Mesenchymal stem cell (in vitro differentiated cells and primary cell): ENCODE measurements around the gene LRFN4.

ENCODE experiments used
- DNase-seq: peaks from one replicate; pipeline ENCODE4 v3.0.0-alpha.2; 2013
- H2AFZ ChIP-seq: one replicate; pipeline ENCODE4 v1.6.1; 2013; ENCODE audit warnings: low read depth, mild to moderate bottlenecking, control low read depth, inconsistent platforms, low read length, moderate library complexity
- H2AK5ac ChIP-seq: 2 replicates; pipeline ENCODE4 v1.6.1; 2013; ENCODE audit warnings: low read length, moderate library complexity, mild to moderate bottlenecking, inconsistent platforms; ENCODE audit not compliant: severe bottlenecking
- H2BK120ac ChIP-seq: one replicate; pipeline ENCODE4 v1.6.1; 2013; ENCODE audit warnings: low read depth, mild to moderate bottlenecking, inconsistent platforms, low read length, moderate library complexity
- H2BK12ac ChIP-seq, 2 experiments: one replicate each; pipeline ENCODE4 v1.6.1; 2013; ENCODE audit warnings: inconsistent platforms in 2 of 2, low read length in 2 of 2, mild to moderate bottlenecking in 2 of 2, moderate library complexity in 2 of 2, control low read depth in 1 of 2
- H2BK15ac ChIP-seq: one replicate; pipeline ENCODE4 v1.6.1; 2013; ENCODE audit warnings: mild to moderate bottlenecking, low read depth, inconsistent platforms; ENCODE audit not compliant: poor library complexity, severe bottlenecking
- H2BK5ac ChIP-seq: 2 replicates; pipeline ENCODE4 v1.6.1; 2013; ENCODE audit warnings: low read depth, mild to moderate bottlenecking, low read length, control low read depth, inconsistent platforms; ENCODE audit not compliant: poor library complexity, severe bottlenecking
- H3K14ac ChIP-seq, 2 experiments: one replicate each; pipeline ENCODE4 v1.6.1; 2013; ENCODE audit warnings: inconsistent platforms in 2 of 2, low read length in 2 of 2, control low read depth in 1 of 2, mild to moderate bottlenecking in 1 of 2, moderate library complexity in 1 of 2
- H3K18ac ChIP-seq, 2 experiments: one replicate each; pipeline ENCODE4 v1.6.1; 2013; ENCODE audit warnings: inconsistent platforms in 2 of 2, low read length in 2 of 2, control low read depth in 1 of 2, low read depth in 1 of 2, mild to moderate bottlenecking in 1 of 2
- H3K23ac ChIP-seq, 2 experiments: one replicate each; pipeline ENCODE4 v1.6.1; 2013; ENCODE audit warnings: inconsistent platforms in 2 of 2, low read length in 2 of 2, mild to moderate bottlenecking in 2 of 2, moderate library complexity in 2 of 2, control low read depth in 1 of 2
- H3K27ac ChIP-seq: 2 replicates; pipeline ENCODE4 v1.5.1; 2013; ENCODE audit warnings: mild to moderate bottlenecking, moderate library complexity, low read length, control low read depth, inconsistent platforms; ENCODE audit not compliant: poor library complexity, severe bottlenecking
- H3K27me3 ChIP-seq, 2 experiments: 2 replicates each; pipeline versions ENCODE4 v1.6.1 to v1.7.0; 2013; ENCODE audit warnings: low read length in 2 of 2, mild to moderate bottlenecking in 2 of 2, moderate library complexity in 2 of 2, control low read depth in 1 of 2, inconsistent platforms in 1 of 2; ENCODE audit not compliant: control insufficient read depth in 1 of 2, insufficient read depth in 1 of 2
- H3K36me3 ChIP-seq, 2 experiments: 2 replicates each; pipeline versions ENCODE4 v1.6.1 to v1.7.0; 2013; ENCODE audit warnings: low read length in 2 of 2, control low read depth in 1 of 2, inconsistent platforms in 1 of 2, low read depth in 1 of 2, mild to moderate bottlenecking in 1 of 2; ENCODE audit not compliant: insufficient read depth in 2 of 2, control insufficient read depth in 1 of 2
- H3K4ac ChIP-seq, 2 experiments: one replicate each; pipeline ENCODE4 v1.6.1; 2013; ENCODE audit warnings: inconsistent platforms in 2 of 2, low read length in 2 of 2, mild to moderate bottlenecking in 2 of 2, moderate library complexity in 2 of 2, control low read depth in 1 of 2, low read depth in 1 of 2
- H3K4me1 ChIP-seq: 2 replicates; pipeline ENCODE4 v1.6.1; 2013; ENCODE audit warnings: low read depth, low read length, control low read depth; ENCODE audit not compliant: control insufficient read depth, insufficient read depth
- H3K4me2 ChIP-seq: 2 replicates; pipeline ENCODE4 v1.6.1; 2013; ENCODE audit warnings: low read length, mild to moderate bottlenecking, inconsistent platforms; ENCODE audit not compliant: poor library complexity, severe bottlenecking
- H3K4me3 ChIP-seq, 2 experiments: 2 replicates each; pipeline versions ENCODE4 v1.5.1 to v1.7.0; 2013; ENCODE audit warnings: low read length in 2 of 2, mild to moderate bottlenecking in 2 of 2, control low read depth in 1 of 2, low read depth in 1 of 2; ENCODE audit not compliant: insufficient read depth in 1 of 2
- H3K79me1 ChIP-seq: replicated peaks from 2 replicates; pipeline ENCODE4 v1.6.1; 2013; ENCODE audit warnings: mild to moderate bottlenecking, control low read depth, low read length, inconsistent platforms; ENCODE audit not compliant: poor library complexity, severe bottlenecking
- H3K9ac ChIP-seq: 2 replicates; pipeline ENCODE4 v1.7.0; 2013; ENCODE audit warnings: mild to moderate bottlenecking, low read length, moderate library complexity
- H3K9me3 ChIP-seq: 2 replicates; pipeline ENCODE4 v1.7.0; 2013; ENCODE audit warnings: mild to moderate bottlenecking, low read length; ENCODE audit not compliant: control insufficient read depth
- H4K8ac ChIP-seq: one replicate; pipeline ENCODE4 v1.6.1; 2013; ENCODE audit warnings: inconsistent platforms, mild to moderate bottlenecking, low read length, moderate library complexity
- H4K91ac ChIP-seq: one replicate; pipeline ENCODE4 v1.6.1; 2013; ENCODE audit warnings: mild to moderate bottlenecking, low read length, inconsistent platforms
- WGBS: methylation state at CpG from one replicate; pipeline ENCODE4 v1.1.7; 2013; ENCODE audit warnings: mixed read lengths; 5-methylcytosine and 5-hydroxymethylcytosine counted together

LRFN4 gene

DNA sequence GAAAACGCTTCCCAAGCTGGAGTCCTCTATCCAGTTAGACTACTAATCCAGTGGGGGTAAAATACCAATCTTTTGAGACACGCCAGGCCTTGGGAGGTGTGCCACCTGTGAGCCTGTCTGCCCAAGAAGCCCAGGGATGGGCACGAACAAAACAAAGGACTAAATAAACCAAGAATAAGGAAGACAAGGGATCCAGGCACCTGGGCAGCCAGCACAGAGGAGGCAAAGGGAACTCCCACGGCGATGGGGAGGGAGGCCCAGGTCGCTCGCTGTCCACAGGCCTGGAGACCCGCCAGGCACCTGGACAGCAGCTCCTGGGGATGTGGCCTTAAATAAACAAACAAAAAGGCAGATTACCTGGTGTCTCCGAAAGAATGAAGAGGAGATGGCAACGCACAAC is 31.4 kb downstream of the LRFN4 start:
- H3K27ac ChIP-seq: no peak overlapping the region
- no peak overlapping the region for H2BK120ac ChIP-seq
- H3K79me1 ChIP-seq: peaks cover 8% of the 10 kb centered on the region
- H3K18ac ChIP-seq: no peak overlapping the region
- H3K27me3 ChIP-seq: no peaks in the 10 kb centered on the region
- no peak overlapping the region for H2BK12ac ChIP-seq
- no peak overlapping the region for H4K91ac ChIP-seq
- H3K4me2 ChIP-seq: no peak overlapping the region
- DNase-seq: no peak
- no peak overlapping the region for H3K14ac ChIP-seq
- H3K36me3 ChIP-seq: no peaks in the 10 kb centered on the region
- H2BK5ac ChIP-seq: no peak overlapping the region
- H2AFZ ChIP-seq: no peak overlapping the region
- no peak overlapping the region for H3K9ac ChIP-seq
- no peak overlapping the region for H4K8ac ChIP-seq
- H3K4me1 ChIP-seq: peaks cover 30% of the 10 kb centered on the region
- no peak overlapping the region for H3K23ac ChIP-seq
- peak overlapping the region; percentile 96 for H2AK5ac ChIP-seq
- no peaks in the 10 kb centered on the region for H3K9me3 ChIP-seq
- no peak overlapping the region for H2BK15ac ChIP-seq
- no peak overlapping the region for H3K4ac ChIP-seq
- 96% methylated on average over 9 of the region's 10 CpGs for WGBS
- no peak overlapping the region for H3K4me3 ChIP-seq

DNA sequence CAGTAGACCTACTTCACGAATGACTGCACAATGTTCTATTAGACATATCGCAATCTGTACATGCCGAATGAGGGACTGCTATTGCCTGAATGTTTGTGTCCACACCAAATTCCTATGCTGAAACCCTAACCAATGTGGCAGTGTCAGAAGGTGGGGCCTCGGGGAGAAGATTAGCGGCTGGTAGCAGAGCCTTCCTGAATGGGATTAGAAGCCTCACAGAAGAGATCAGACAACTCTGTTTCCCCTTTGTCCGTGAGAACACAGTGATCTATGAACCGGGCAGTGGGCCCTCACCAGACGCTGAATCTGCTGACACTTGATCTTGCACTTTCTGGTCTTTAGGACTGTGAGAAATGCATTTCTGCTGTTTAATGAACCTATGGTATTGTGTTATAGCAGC is 33.1 kb downstream of the LRFN4 start:
- no peak overlapping the region for H4K91ac ChIP-seq
- H2BK120ac ChIP-seq: no peak overlapping the region
- no peak overlapping the region for H3K4me2 ChIP-seq
- WGBS: 89% methylated on average over 8 of the region's 8 CpGs
- no peak overlapping the region for H2BK12ac ChIP-seq
- no peak overlapping the region for H2BK5ac ChIP-seq
- peaks cover 5% of the 10 kb centered on the region for H3K79me1 ChIP-seq
- H3K36me3 ChIP-seq: no peaks in the 10 kb centered on the region
- no peak overlapping the region for H3K4me3 ChIP-seq
- no peak overlapping the region for H3K4ac ChIP-seq
- no peaks in the 10 kb centered on the region for H3K27me3 ChIP-seq
- H4K8ac ChIP-seq: no peak overlapping the region
- H3K9me3 ChIP-seq: no peaks in the 10 kb centered on the region
- H3K4me1 ChIP-seq: peaks cover 26% of the 10 kb centered on the region
- no peak overlapping the region for H3K23ac ChIP-seq
- no peak overlapping the region for H3K18ac ChIP-seq
- H3K9ac ChIP-seq: no peak overlapping the region
- H2BK15ac ChIP-seq: no peak overlapping the region
- H3K14ac ChIP-seq: no peak overlapping the region
- H2AFZ ChIP-seq: no peak overlapping the region
- no peak for DNase-seq
- H2AK5ac ChIP-seq: no peak overlapping the region
- peak overlapping the region; percentile 24 for H3K27ac ChIP-seq

DNA sequence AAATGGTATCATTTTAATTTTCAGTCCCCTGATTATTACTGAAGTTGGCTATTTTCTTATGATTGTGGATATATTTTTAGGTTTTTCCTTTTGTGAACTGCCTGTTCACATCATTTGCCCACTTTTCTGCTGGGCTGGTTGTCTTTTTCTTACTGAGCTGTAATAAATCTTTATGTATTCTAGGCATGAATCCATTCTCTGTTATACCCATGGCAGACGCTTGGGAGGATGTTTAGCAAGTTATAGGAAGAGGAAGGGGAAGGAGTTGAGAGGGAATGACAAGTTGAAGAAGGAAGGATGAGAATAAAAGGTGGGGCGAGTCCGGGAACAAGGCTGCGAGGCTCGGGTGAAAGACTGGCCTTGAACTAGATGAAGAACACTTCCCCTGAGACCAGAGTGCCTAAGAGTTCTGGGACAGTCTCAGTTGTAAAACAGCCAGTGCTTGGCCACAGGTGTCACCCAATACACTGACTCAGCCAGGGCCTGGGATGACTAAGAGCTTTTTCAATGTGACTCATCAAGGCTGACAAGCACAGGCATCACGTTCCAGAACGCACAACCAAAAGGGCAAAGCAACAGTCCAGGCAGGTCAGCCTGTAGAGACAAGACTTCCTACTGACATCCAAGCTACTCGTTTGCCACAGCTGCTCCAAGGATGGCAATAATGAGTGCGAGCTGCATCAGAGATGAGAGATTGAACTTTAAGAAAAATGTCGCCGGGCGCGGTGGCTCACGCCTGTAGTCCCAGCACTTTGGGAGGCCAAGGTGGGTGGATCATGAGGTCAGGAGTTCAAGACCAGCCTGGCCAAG is 35.2 kb downstream of the LRFN4 start:
- no peak overlapping the region for H3K18ac ChIP-seq
- H2AK5ac ChIP-seq: no peak overlapping the region
- no peak overlapping the region for H3K4me3 ChIP-seq
- DNase-seq: peak; percentile 94
- H3K79me1 ChIP-seq: peaks cover 4% of the 10 kb centered on the region
- no peak overlapping the region for H2BK15ac ChIP-seq
- H3K27ac ChIP-seq: peak overlapping the region; percentile 41
- no peak overlapping the region for H3K23ac ChIP-seq
- H3K14ac ChIP-seq: no peak overlapping the region
- H2BK120ac ChIP-seq: no peak overlapping the region
- WGBS: 32% methylated on average over 13 of the region's 14 CpGs
- H3K36me3 ChIP-seq: no peaks in the 10 kb centered on the region
- H3K4me1 ChIP-seq: peaks cover 13% of the 10 kb centered on the region
- no peak overlapping the region for H4K91ac ChIP-seq
- no peaks in the 10 kb centered on the region for H3K27me3 ChIP-seq
- no peak overlapping the region for H3K4me2 ChIP-seq
- no peak overlapping the region for H4K8ac ChIP-seq
- H2AFZ ChIP-seq: no peak overlapping the region
- no peak overlapping the region for H3K9ac ChIP-seq
- H2BK5ac ChIP-seq: no peak overlapping the region
- no peaks in the 10 kb centered on the region for H3K9me3 ChIP-seq
- no peak overlapping the region for H2BK12ac ChIP-seq
- H3K4ac ChIP-seq: no peak overlapping the region

DNA sequence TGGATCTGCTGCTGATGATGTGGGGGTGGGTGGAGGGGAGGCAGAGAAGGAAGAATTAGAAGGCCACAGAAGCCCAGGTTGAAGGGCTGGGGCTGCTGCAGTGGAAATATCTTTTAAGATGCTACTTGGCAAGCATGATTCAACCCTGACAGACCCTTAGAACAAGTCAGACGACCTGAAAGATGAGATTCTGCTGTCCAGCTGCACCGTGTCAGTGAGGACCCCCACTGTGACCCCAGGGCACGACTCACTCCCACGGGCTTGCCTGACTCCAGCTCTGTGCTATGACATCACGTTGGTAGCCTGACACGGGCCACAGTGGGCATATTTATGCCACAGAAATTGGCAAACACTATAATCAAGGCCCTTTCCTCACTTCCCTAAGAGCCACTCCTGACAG is 36.0 kb downstream of the LRFN4 start:
- Histone ChIP-seq H2AFZ (peak overlapping the region; percentile 52), H3K18ac (peak overlapping the region in 1 of 2 experiments; percentile 37), H2BK12ac (peak overlapping the region in 1 of 2 experiments; percentile 60), H2AK5ac (peak overlapping the region; percentile 82), H3K4ac (no peak overlapping the region), H4K8ac (peak overlapping the region; percentile 3), H3K36me3 (no peaks in the 10 kb centered on the region), H4K91ac (no peak overlapping the region), H3K79me1 (peaks cover 4% of the 10 kb centered on the region), H2BK5ac (no peak overlapping the region), H2BK120ac (no peak overlapping the region), H3K23ac (no peak overlapping the region), H2BK15ac (no peak overlapping the region), H3K27me3 (no peaks in the 10 kb centered on the region), H3K9ac (no peak overlapping the region), H3K14ac (no peak overlapping the region), H3K4me3 (no peak overlapping the region), H3K27ac (no peak overlapping the region), H3K9me3 (no peaks in the 10 kb centered on the region), H3K4me2 (no peak overlapping the region), H3K4me1 (peaks cover 12% of the 10 kb centered on the region)
- DNase-seq: peak; percentile 23
- 26% methylated on average over 6 of the region's 6 CpGs for WGBS
